Esophagus squamous epithelium (tissue), 5 donors: Measurements from ENCODE around the gene C9orf43. TPM values are rescaled to one million over a fixed set of nuclear protein-coding genes. Genes with fewer than 3 reads are reported as not detected.

ENCODE experiments used
- DNase-seq: peaks from one replicate; lab custom pipeline; 2025; lab: John Stamatoyannopoulos, UW
- H3K27ac ChIP-seq, 4 donors: fragments of 200-600 bp; sonication (generic); one replicate each; pipeline ENCODE4 v1.5.1; 2016 to 2019; ENCODE audit warnings: mild to moderate bottlenecking in 1 of 4
- H3K27me3 ChIP-seq, 4 donors: fragments of 200-600 bp; sonication (generic); 1 replicate in 3 of 4; 2 replicates in 1 of 4; pipeline versions ENCODE4 v1.5.1 to v1.6.0; 2017 to 2021; ENCODE audit warnings: antibody characterized with exemption in 1 of 4
- H3K36me3 ChIP-seq, 3 donors: fragments of 200-600 bp; sonication (generic); one replicate each; pipeline ENCODE4 v1.5.1; 2016 to 2019
- H3K4me1 ChIP-seq, 3 donors: fragments of 200-600 bp; sonication (generic); one replicate each; pipeline ENCODE4 v1.5.1; 2017 to 2019
- H3K4me3 ChIP-seq, 4 donors: fragments of 200-600 bp; sonication (generic); 1 replicate in 3 of 4; 2 replicates in 1 of 4; pipeline ENCODE4 v1.5.1; 2016 to 2019; ENCODE audit warnings: mild to moderate bottlenecking in 2 of 4, moderate library complexity in 1 of 4
- H3K9me3 ChIP-seq, 3 donors: fragments of 200-600 bp; sonication (generic); one replicate each; pipeline ENCODE4 v1.5.1; 2016 to 2019
- CTCF ChIP-seq, 6 experiments: fragments of 450-650 bp in 4 of 6; fragments of 200-600 bp in 2 of 6; sonication (generic) in 2 of 6; IDR thresholded peaks; one replicate each; pipeline ENCODE4 v1.5.1; 2016 to 2019; ENCODE audit warnings: antibody characterized with exemption in 6 of 6, mild to moderate bottlenecking in 4 of 6, moderate library complexity in 4 of 6
- POLR2A ChIP-seq, 4 donors: fragments of 450-650 bp; IDR thresholded peaks; one replicate each; pipeline ENCODE4 v1.6.1; 2017; ENCODE audit warnings: antibody characterized with exemption in 4 of 4, mild to moderate bottlenecking in 4 of 4, moderate library complexity in 3 of 4
- WGBS, 2 donors: methylation state at CpG; one replicate each; pipeline ENCODE4 v1.1.5; 2018; 5-methylcytosine and 5-hydroxymethylcytosine counted together
- intact Hi-C: fragments of 100-400 bp; cut with DNase I; formaldehyde crosslinking; loops from one replicate; pipeline ENCODE4 v1.15.0; 2022
- total RNA-seq, 4 donors: library from RNA; depleted of rRNA; stranded (reverse); fragments of >200 nt; gene quantifications; one replicate each; pipeline ENCODE4 v1.1.0, GENCODE V29; 2016
- donor health status: DM: yes; HTN: yes; CAD: no.

The C9orf43 gene
- total RNA-seq, 4 donors from 2014 or later = 0.32 to 0.79 (median 0.38) TPM

GRCh38 chr9:113464286-113464660 lies 53.7 kb downstream of the C9orf43 start:
- peak overlapping the region in 3 of 4 donors; percentile 49 to 67 (median 51) for H3K4me3 ChIP-seq
- no peaks in the 10 kb centered on the region for H3K36me3 ChIP-seq
- peaks cover 0 to 12% (median 0%) of the 10 kb centered on the region in 4 donors for H3K27me3 ChIP-seq
- intact Hi-C loops = no loop called here
- no peak for TF ChIP-seq POLR2A (IDR thresholded peaks at IDR 0.05)
- TF ChIP-seq CTCF (IDR thresholded peaks at IDR 0.05) = no peak
- H3K27ac ChIP-seq = peak overlapping the region in 1 of 4 donors; percentile 55
- no peak for DNase-seq
- H3K9me3 ChIP-seq = no peaks in the 10 kb centered on the region
- WGBS, 2 donors = 100% methylated on average over 1 of the region's 1 CpG
- peaks cover 6 to 28% (median 10%) of the 10 kb centered on the region in 3 donors for H3K4me1 ChIP-seq

GRCh38 chr9:113465599-113466140 lies 55.1 kb downstream of the C9orf43 start:
- Histone ChIP-seq H3K9me3 (no peaks in the 10 kb centered on the region), H3K27me3 (peaks cover 0 to 12% (median 0%) of the 10 kb centered on the region in 4 donors), H3K4me1 (peaks cover 6 to 28% (median 10%) of the 10 kb centered on the region in 3 donors), H3K27ac (peak overlapping the region in 1 of 4 donors; percentile 55), H3K4me3 (no peak overlapping the region), H3K36me3 (no peaks in the 10 kb centered on the region)
- DNase-seq = no peak
- WGBS, 2 donors = 32 to 89% methylated on average over 2 of the region's 2 CpGs
- TF ChIP-seq CTCF (IDR thresholded peaks at IDR 0.05) (no peak), POLR2A (IDR thresholded peaks at IDR 0.05) (no peak)
- intact Hi-C loops = no loop called here

GRCh38 chr9:113467183-113467582 lies 56.6 kb downstream of the C9orf43 start:
- Histone ChIP-seq H3K27ac (no peak overlapping the region), H3K4me1 (peaks cover 6 to 28% (median 10%) of the 10 kb centered on the region in 3 donors), H3K9me3 (no peaks in the 10 kb centered on the region), H3K4me3 (no peak overlapping the region), H3K36me3 (no peaks in the 10 kb centered on the region), H3K27me3 (peaks cover 0 to 12% (median 0%) of the 10 kb centered on the region in 4 donors)
- TF ChIP-seq CTCF (IDR thresholded peaks at IDR 0.05) (no peak), POLR2A (IDR thresholded peaks at IDR 0.05) (no peak)
- no peak for DNase-seq
- intact Hi-C loops = no loop called here
- 63 to 94% methylated on average over 2 of the region's 2 CpGs for WGBS, 2 donors

- DNase-seq = no peak
- H3K4me1 ChIP-seq = peaks cover 2 to 18% (median 5%) of the 10 kb centered on the region in 3 donors
- H3K27me3 ChIP-seq = peaks cover 0 to under 1% (median 0%) of the 10 kb centered on the region in 4 donors
- 71 to 87% methylated on average over 6 of the region's 6 CpGs for WGBS, 2 donors
- intact Hi-C loops = no loop called here
- no peak overlapping the region for H3K4me3 ChIP-seq
- TF ChIP-seq CTCF (IDR thresholded peaks at IDR 0.05) (no peak), POLR2A (IDR thresholded peaks at IDR 0.05) (no peak)
- no peaks in the 10 kb centered on the region for H3K9me3 ChIP-seq
- H3K27ac ChIP-seq = no peak overlapping the region
- no peaks in the 10 kb centered on the region for H3K36me3 ChIP-seq
Observed at GRCh38 chr9:113468716-113469448, 58.3 kb downstream of the C9orf43 start.

GRCh38 chr9:113471143-113471542 lies 60.6 kb downstream of the C9orf43 start:
- Histone ChIP-seq H3K27me3 (no peaks in the 10 kb centered on the region), H3K36me3 (no peaks in the 10 kb centered on the region), H3K4me1 (no peaks in the 10 kb centered on the region), H3K9me3 (no peaks in the 10 kb centered on the region), H3K27ac (no peak overlapping the region), H3K4me3 (no peak overlapping the region)
- 63 to 75% methylated on average over 1 of the region's 1 CpG for WGBS, 2 donors
- no peak for DNase-seq
- intact Hi-C loops = no loop called here
- no peak for TF ChIP-seq POLR2A (IDR thresholded peaks at IDR 0.05)
- TF ChIP-seq CTCF (IDR thresholded peaks at IDR 0.05) = no peak
